HUES6 (cell line): ENCODE results near the gene RGS13.
"Not testable (repeated sequence)": the region's sequence is repeated elsewhere in the genome, so short reads cannot be mapped to it uniquely, and the experiment has no call there.

Experiments used
- H3K27ac ChIP-seq: 2 replicates; pipeline ENCODE4 v1.7.0; 2013; ENCODE audit warnings: low read depth, mild to moderate bottlenecking, low read length, inconsistent platforms
- H3K27me3 ChIP-seq: 2 replicates; pipeline ENCODE4 v1.6.1; 2013; ENCODE audit warnings: low read length; ENCODE audit not compliant: control insufficient read depth, insufficient read depth
- H3K36me3 ChIP-seq: 2 replicates; pipeline ENCODE4 v1.6.1; 2013; ENCODE audit warnings: low read length; ENCODE audit not compliant: control insufficient read depth, insufficient read depth
- H3K4me1 ChIP-seq: 2 replicates; pipeline ENCODE4 v1.6.1; 2013; ENCODE audit warnings: low read length; ENCODE audit not compliant: control insufficient read depth, insufficient read depth
- H3K4me3 ChIP-seq: 2 replicates; pipeline ENCODE4 v1.5.1; 2013; ENCODE audit warnings: low read depth, low read length
- H3K9ac ChIP-seq: one replicate; pipeline ENCODE4 v1.6.1; 2013; ENCODE audit warnings: mild to moderate bottlenecking, low read length
- H3K9me3 ChIP-seq: 2 replicates; pipeline ENCODE4 v1.6.1; 2013; ENCODE audit warnings: low read depth, low read length; ENCODE audit not compliant: control insufficient read depth, insufficient read depth

RGS13 gene

GRCh38 chr1:192654120-192654519 lies 18.2 kb downstream of the RGS13 start:
- Histone ChIP-seq H3K27ac (no peak overlapping the region), H3K9ac (no peak overlapping the region), H3K4me3 (no peak overlapping the region), H3K4me1 (0 out of 2 replicates have a peak, but pooled peaks cover 2% of the 10 kb centered on the region), H3K9me3 (no peaks in the 10 kb centered on the region), H3K27me3 (no peaks in the 10 kb centered on the region), H3K36me3 (no peaks in the 10 kb centered on the region)

- Histone ChIP-seq H3K27me3 (no peaks in the 10 kb centered on the region), H3K27ac (no peak overlapping the region), H3K4me1 (0 out of 2 replicates have a peak, but pooled peaks cover 2% of the 10 kb centered on the region), H3K36me3 (no peaks in the 10 kb centered on the region), H3K9ac (no peak overlapping the region), H3K9me3 (no peaks in the 10 kb centered on the region), H3K4me3 (no peak overlapping the region)
These were observed 18.8 kb downstream of the RGS13 start for GRCh38 chr1:192654591-192655251.

GRCh38 chr1:192657760-192658159 lies 21.8 kb downstream of the RGS13 start:
- no peaks in the 10 kb centered on the region for H3K4me1 ChIP-seq
- no peaks in the 10 kb centered on the region for H3K27me3 ChIP-seq
- no peaks in the 10 kb centered on the region for H3K36me3 ChIP-seq
- no peak overlapping the region for H3K27ac ChIP-seq
- no peak overlapping the region for H3K4me3 ChIP-seq
- H3K9ac ChIP-seq: no peak overlapping the region
- H3K9me3 ChIP-seq: no peaks in the 10 kb centered on the region

- no peaks in the 10 kb centered on the region for H3K36me3 ChIP-seq
- H3K9ac ChIP-seq: no peak overlapping the region
- H3K27me3 ChIP-seq: no peaks in the 10 kb centered on the region
These were observed 22.3 kb downstream of the RGS13 start for GRCh38 chr1:192658255-192658654.

GRCh38 chr1:192660613-192661012 lies 24.7 kb downstream of the RGS13 start:
- H3K27me3 ChIP-seq: no peaks in the 10 kb centered on the region
- no peak overlapping the region for H3K9ac ChIP-seq
- H3K4me3 ChIP-seq: no peak overlapping the region
- H3K36me3 ChIP-seq: no peaks in the 10 kb centered on the region
- H3K9me3 ChIP-seq: no peaks in the 10 kb centered on the region
- no peak overlapping the region for H3K27ac ChIP-seq
- H3K4me1 ChIP-seq: no peaks in the 10 kb centered on the region

More at GRCh38 chr1:192658255-192658654, 22.3 kb downstream of the RGS13 start:
- Histone ChIP-seq H3K4me1 (no peaks in the 10 kb centered on the region), H3K27ac (no peak overlapping the region), H3K9me3 (no peaks in the 10 kb centered on the region), H3K4me3 (no peak overlapping the region)

- Histone ChIP-seq H3K27ac (no peak overlapping the region), H3K9ac (no peak overlapping the region), H3K9me3 (no peaks in the 10 kb centered on the region), H3K4me3 (no peak overlapping the region), H3K36me3 (no peaks in the 10 kb centered on the region), H3K27me3 (no peaks in the 10 kb centered on the region), H3K4me1 (no peaks in the 10 kb centered on the region)
These were observed 32.5 kb downstream of the RGS13 start for GRCh38 chr1:192668409-192668983.

GRCh38 chr1:192669174-192669573 lies 33.2 kb downstream of the RGS13 start:
- H3K27me3 ChIP-seq: no peaks in the 10 kb centered on the region
- H3K4me3 ChIP-seq: no peak overlapping the region

GRCh38 chr1:192675716-192676115 lies 39.8 kb downstream of the RGS13 start:
- no peaks in the 10 kb centered on the region for H3K36me3 ChIP-seq
- H3K27ac ChIP-seq: no peak overlapping the region
- no peaks in the 10 kb centered on the region for H3K9me3 ChIP-seq
- H3K4me1 ChIP-seq: no peaks in the 10 kb centered on the region
- no peaks in the 10 kb centered on the region for H3K27me3 ChIP-seq
- H3K4me3 ChIP-seq: no peak overlapping the region
- no peak overlapping the region for H3K9ac ChIP-seq

More at GRCh38 chr1:192669174-192669573, 33.2 kb downstream of the RGS13 start:
- no peak overlapping the region for H3K9ac ChIP-seq
- no peaks in the 10 kb centered on the region for H3K36me3 ChIP-seq
- H3K4me1 ChIP-seq: no peaks in the 10 kb centered on the region
- H3K27ac ChIP-seq: no peak overlapping the region
- H3K9me3 ChIP-seq: no peaks in the 10 kb centered on the region

GRCh38 chr1:192678099-192678498 lies 42.2 kb downstream of the RGS13 start:
- Histone ChIP-seq H3K4me1 (no peaks in the 10 kb centered on the region), H3K27me3 (no peaks in the 10 kb centered on the region), H3K9me3 (peaks cover 2% of the 10 kb centered on the region; the same call in 1 of the 2 replicates), H3K9ac (no peak overlapping the region), H3K36me3 (no peaks in the 10 kb centered on the region), H3K4me3 (no peak overlapping the region), H3K27ac (no peak overlapping the region)

GRCh38 chr1:192682335-192682734 lies 46.4 kb downstream of the RGS13 start:
- Histone ChIP-seq H3K27ac (no peak overlapping the region), H3K4me3 (no peak overlapping the region), H3K36me3 (no peaks in the 10 kb centered on the region), H3K9me3 (peaks cover 3% of the 10 kb centered on the region; the same call in 1 of the 2 replicates), H3K27me3 (no peaks in the 10 kb centered on the region), H3K4me1 (no peaks in the 10 kb centered on the region), H3K9ac (no peak overlapping the region)

GRCh38 chr1:192683081-192683480 lies 47.1 kb downstream of the RGS13 start:
- H3K9ac ChIP-seq, H3K4me1 ChIP-seq, H3K9me3 ChIP-seq, H3K36me3 ChIP-seq, H3K27me3 ChIP-seq, H3K27ac ChIP-seq, H3K4me3 ChIP-seq: not testable (repeated sequence)
